Adrenal gland (tissue), 12 donors: ENCODE data around the gene G6PC1. TPM values are rescaled to one million over a fixed set of nuclear protein-coding genes. Genes with fewer than 3 reads are reported as not detected.

Experiments
- DNase-seq, 7 donors: peaks; one replicate each; pipeline ENCODE4 v3.0.0-alpha.2; 2019 to 2020
- H3K27ac ChIP-seq, 5 donors: fragments of 200-600 bp; sonication (generic) in 4 of 5; 1 replicate in 3 of 5; 2 replicates in 2 of 5; pipeline versions ENCODE4 v1.5.1 to v1.8.0; 2016 to 2020; ENCODE audit warnings: mild to moderate bottlenecking in 1 of 5
- H3K27me3 ChIP-seq: fragments of 200-600 bp; 2 replicates; pipeline ENCODE4 v1.8.0; 2021
- H3K36me3 ChIP-seq, 2 donors: fragments of 200-600 bp; replicated peaks in 1 of 2; 1 replicate in 1 of 2; 2 replicates in 1 of 2; pipeline versions ENCODE4 v1.5.1 to v1.8.0; 2018 to 2022
- H3K4me1 ChIP-seq, 2 donors: fragments of 200-600 bp; replicated peaks in 1 of 2; 1 replicate in 1 of 2; 2 replicates in 1 of 2; pipeline versions ENCODE4 v1.5.1 to v1.8.0; 2018 to 2021
- H3K4me3 ChIP-seq, 4 donors: fragments of 200-600 bp; sonication (generic) in 3 of 4; one replicate each; pipeline ENCODE4 v1.5.1; 2016 to 2018
- H3K9me3 ChIP-seq, 3 donors: fragments of 200-600 bp; sonication (generic) in 1 of 3; replicated peaks in 1 of 3; 1 replicate in 2 of 3; 2 replicates in 1 of 3; pipeline versions ENCODE4 v1.5.1 to v1.8.0; 2016 to 2021
- CTCF ChIP-seq, 6 experiments: fragments of 450-650 bp in 4 of 6; fragments of 200-600 bp in 2 of 6; sonication (generic) in 1 of 6; IDR thresholded peaks; 1 replicate in 5 of 6; 2 replicates in 1 of 6; pipeline versions ENCODE4 v1.5.1 to v1.8.0; 2016 to 2021; ENCODE audit warnings: antibody characterized with exemption in 6 of 6, mild to moderate bottlenecking in 2 of 6, moderate library complexity in 1 of 6
- POLR2A ChIP-seq, 2 donors: fragments of 450-650 bp; IDR thresholded peaks; one replicate each; pipeline ENCODE4 v1.6.1; 2017; ENCODE audit warnings: antibody characterized with exemption in 2 of 2, mild to moderate bottlenecking in 2 of 2, moderate library complexity in 1 of 2
- WGBS, 4 donors: extraction: QIAGEN DNeasy Blood & Tissue Kit in 2 of 4; methylation state at CpG; one replicate each; pipeline versions ENCODE4 v1.1.5 to v1.1.7; 2013 to 2017; 5-methylcytosine and 5-hydroxymethylcytosine counted together
- intact Hi-C, 2 donors: fragments of 100-400 bp; cut with DNase I; formaldehyde crosslinking; loops; one replicate each; pipeline versions ENCODE4 v1.14.1 to v1.15.0; 2022 to 2023
- polyA plus RNA-seq, 3 donors: library from polyadenylated mRNA; stranded (reverse); fragments of 200-250 nt in 2 of 3; fragments of 350-450 nt in 1 of 3; fragmentation: Illumina TruSeq in 1 of 3; extraction: RNeasy Lipid Tissue Mini Kit (QIAGEN cat#74804) in 1 of 3; gene quantifications; one replicate each; pipeline ENCODE4 v1.2.3, GENCODE V29; 2013 to 2014
- total RNA-seq, 9 donors: library from RNA; depleted of rRNA in 4 of 9; stranded (reverse); fragments of >200 nt in 4 of 9; fragments of 120-200 nt in 1 of 9; fragmentation: NEBNext Ultra II Directional in 1 of 9; extraction: Animal tissue kit (Norgen Biotek cat#: 25700) in 1 of 9; gene quantifications; one replicate each; pipeline versions ENCODE4 v1.1.0 to v1.2.4, GENCODE V29; 2013 to 2023
- donor health status: healthy with polysubstance abuse.
- donor health status: Bipolar disorder and iron deficiency.
- donor health status: DM: yes; HTN: yes; CAD: no.
- donor health status: DM: no; HTN: no; CAD: no.
- donor health status: DM: no; HTN: no; CAD: no.
- donor health status: DM: yes; HTN: yes; CAD: no.

Gene G6PC1
- total and polyA plus RNA-seq, 12 donors = 0.09 to 0.18 (median 0.14) TPM; not detected in 8

GRCh38 chr17:42886283-42887176 lies 14.1 kb upstream of the G6PC1 start:
- no peak for TF ChIP-seq CTCF (IDR thresholded peaks at IDR 0.05)
- no peak for TF ChIP-seq POLR2A (IDR thresholded peaks at IDR 0.05)
- peaks cover 0 to 12% of the 10 kb centered on the region in 2 donors for H3K4me1 ChIP-seq
- intact Hi-C loops = no loop called here
- peak in 3 of 7 donors; percentile 16 to 55 (median 21) for DNase-seq
- no peak overlapping the region for H3K4me3 ChIP-seq
- H3K9me3 ChIP-seq = no peaks in the 10 kb centered on the region
- H3K27me3 ChIP-seq = no peaks in the 10 kb centered on the region
- WGBS, 4 donors = 54 to 60% (median 58%) methylated on average over 15 of the region's 15 CpGs
- no peak overlapping the region for H3K27ac ChIP-seq
- H3K36me3 ChIP-seq = no peaks in the 10 kb centered on the region

GRCh38 chr17:42889809-42890208 lies 10.8 kb upstream of the G6PC1 start:
- no peaks in the 10 kb centered on the region for H3K27me3 ChIP-seq
- WGBS, 4 donors = 72 to 90% (median 84%) methylated on average over 7 of the region's 7 CpGs
- H3K4me3 ChIP-seq = no peak overlapping the region
- H3K9me3 ChIP-seq = no peaks in the 10 kb centered on the region
- no peak for TF ChIP-seq POLR2A (IDR thresholded peaks at IDR 0.05)
- TF ChIP-seq CTCF (IDR thresholded peaks at IDR 0.05) = no peak
- no peak for DNase-seq
- no peak overlapping the region for H3K27ac ChIP-seq
- peaks cover 3 to 21% of the 10 kb centered on the region in 2 donors for H3K4me1 ChIP-seq
- intact Hi-C loops = no loop called here
- H3K36me3 ChIP-seq = no peaks in the 10 kb centered on the region

GRCh38 chr17:42891539-42892152 lies 9.0 kb upstream of the G6PC1 start:
- Histone ChIP-seq H3K9me3 (no peaks in the 10 kb centered on the region), H3K27me3 (no peaks in the 10 kb centered on the region), H3K27ac (peak overlapping the region in 2 of 5 donors; percentile 37 to 60), H3K4me3 (no peak overlapping the region), H3K36me3 (no peaks in the 10 kb centered on the region), H3K4me1 (peaks cover 11 to 22% of the 10 kb centered on the region in 2 donors)
- DNase-seq = peak in 1 of 7 donors; percentile 35
- intact Hi-C loops = no loop called here
- 53 to 74% (median 63%) methylated on average over 9 to 10 of the region's 10 CpGs for WGBS, 4 donors
- no peak for TF ChIP-seq POLR2A (IDR thresholded peaks at IDR 0.05)
- TF ChIP-seq CTCF (IDR thresholded peaks at IDR 0.05) = no peak

- Histone ChIP-seq H3K27ac (peak overlapping the region in 3 of 5 donors; percentile 32 to 71 (median 37)), H3K9me3 (no peaks in the 10 kb centered on the region), H3K36me3 (no peaks in the 10 kb centered on the region), H3K4me3 (no peak overlapping the region), H3K27me3 (no peaks in the 10 kb centered on the region), H3K4me1 (peaks cover 11 to 13% of the 10 kb centered on the region in 2 donors)
- intact Hi-C loops = no loop called here
- no peak for TF ChIP-seq CTCF (IDR thresholded peaks at IDR 0.05)
- no peak for TF ChIP-seq POLR2A (IDR thresholded peaks at IDR 0.05)
- DNase-seq = no peak
- WGBS, 4 donors = 32 to 39% (median 36%) methylated on average over 4 of the region's 4 CpGs
Measured at GRCh38 chr17:42893359-42893758, 7.2 kb upstream of the G6PC1 start.
